H9 (cell line): ENCODE measurements around the gene SSH3. TPM values are rescaled to one million over a fixed set of nuclear protein-coding genes. Genes with fewer than 3 reads are reported as not detected.
A peak's percentile ranks its signal among the peaks of the same experiment; 100 is the strongest.

Experiments
- DNase-seq: peaks from one replicate; pipeline ENCODE4 v3.0.0-alpha.2; 2017
- H2AFZ ChIP-seq: one replicate; pipeline ENCODE4 v1.6.1; 2013; ENCODE audit warnings: mild to moderate bottlenecking, low read length, control low read depth, moderate library complexity
- H2AK5ac ChIP-seq: 2 replicates; pipeline ENCODE4 v1.6.1; 2013; ENCODE audit warnings: low read length, control low read depth, mixed read lengths; ENCODE audit not compliant: insufficient read length
- H2BK120ac ChIP-seq: one replicate; pipeline ENCODE4 v1.6.1; 2013; ENCODE audit warnings: low read depth, mild to moderate bottlenecking, low read length, control low read depth, inconsistent platforms; ENCODE audit not compliant: poor library complexity, severe bottlenecking
- H2BK12ac ChIP-seq: 2 replicates; pipeline ENCODE4 v1.6.1; 2013; ENCODE audit warnings: low read length, control low read depth, mixed read lengths, low read depth; ENCODE audit not compliant: insufficient read length
- H2BK15ac ChIP-seq: 2 replicates; pipeline ENCODE4 v1.6.1; 2013; ENCODE audit warnings: low read depth, low read length, control low read depth
- H2BK20ac ChIP-seq: one replicate; pipeline ENCODE4 v1.6.1; 2013; ENCODE audit warnings: low read depth, mild to moderate bottlenecking, low read length, control low read depth, inconsistent platforms; ENCODE audit not compliant: poor library complexity, severe bottlenecking
- H2BK5ac ChIP-seq: 2 replicates; pipeline ENCODE4 v1.6.1; 2013; ENCODE audit warnings: low read length, control low read depth, mixed read lengths; ENCODE audit not compliant: insufficient read length
- H3K14ac ChIP-seq: 2 replicates; pipeline ENCODE4 v1.6.1; 2013; ENCODE audit warnings: low read length, control low read depth; ENCODE audit not compliant: insufficient read depth
- H3K18ac ChIP-seq: 2 replicates; pipeline ENCODE4 v1.6.1; 2013; ENCODE audit warnings: low read depth, mild to moderate bottlenecking, mixed read lengths, low read length, control low read depth; ENCODE audit not compliant: insufficient read length
- H3K23ac ChIP-seq: 2 replicates; pipeline ENCODE4 v1.6.1; 2013; ENCODE audit warnings: low read length, control low read depth, mixed read lengths, low read depth; ENCODE audit not compliant: insufficient read length
- H3K23me2 ChIP-seq: 2 replicates; pipeline ENCODE4 v1.6.1; 2013; ENCODE audit warnings: low read depth, mild to moderate bottlenecking, mixed read lengths, low read length, control low read depth; ENCODE audit not compliant: insufficient read length, poor library complexity, severe bottlenecking
- H3K27ac ChIP-seq: 2 replicates; pipeline ENCODE4 v1.5.1; 2013; ENCODE audit warnings: low read length, control low read depth, mixed read lengths, low read depth; ENCODE audit not compliant: insufficient read length
- H3K27me3 ChIP-seq: 2 replicates; pipeline ENCODE4 v1.6.1; 2013; ENCODE audit warnings: low read length, control low read depth, inconsistent platforms; ENCODE audit not compliant: insufficient read depth
- H3K4ac ChIP-seq: 2 replicates; pipeline ENCODE4 v1.6.1; 2013; ENCODE audit warnings: low read depth, mild to moderate bottlenecking, control low read depth, inconsistent platforms, low read length, moderate library complexity
- H3K4me1 ChIP-seq: 2 replicates; pipeline ENCODE4 v1.6.1; 2013; ENCODE audit warnings: low read length, control low read depth, inconsistent platforms; ENCODE audit not compliant: insufficient read depth
- H3K4me2 ChIP-seq: 2 replicates; pipeline ENCODE4 v1.6.1; 2013; ENCODE audit warnings: low read length, control low read depth, mixed read lengths; ENCODE audit not compliant: insufficient read length, insufficient read depth
- H3K56ac ChIP-seq: 2 replicates; pipeline ENCODE4 v1.6.1; 2013; ENCODE audit warnings: low read depth, mild to moderate bottlenecking, mixed read lengths, low read length, control low read depth; ENCODE audit not compliant: insufficient read length
- H3K79me1 ChIP-seq: 2 replicates; pipeline ENCODE4 v1.6.1; 2013; ENCODE audit warnings: low read depth, mild to moderate bottlenecking, moderate library complexity, low read length, control low read depth, inconsistent platforms; ENCODE audit not compliant: insufficient read depth, poor library complexity, severe bottlenecking
- H3K79me2 ChIP-seq: 2 replicates; pipeline ENCODE4 v1.6.1; 2013; ENCODE audit warnings: low read length, control low read depth, inconsistent platforms; ENCODE audit not compliant: insufficient read depth
- H3K9ac ChIP-seq: 2 replicates; pipeline ENCODE4 v1.6.1; 2013; ENCODE audit warnings: low read length, control low read depth, mixed read lengths; ENCODE audit not compliant: insufficient read length; ENCODE audit errors: extremely low read depth
- H3K9me3 ChIP-seq: one replicate; pipeline ENCODE4 v1.6.1; 2013; ENCODE audit warnings: low read depth, low read length, inconsistent platforms; ENCODE audit not compliant: control insufficient read depth
- H3T11ph ChIP-seq: one replicate; pipeline ENCODE4 v1.6.1; 2013; ENCODE audit warnings: mild to moderate bottlenecking, low read length, control low read depth, inconsistent platforms
- H4K20me1 ChIP-seq: one replicate; pipeline ENCODE4 v1.6.1; 2013; ENCODE audit not compliant: control insufficient read depth, insufficient read length, insufficient read depth
- H4K5ac ChIP-seq: 2 replicates; pipeline ENCODE4 v1.6.1; 2013; ENCODE audit warnings: low read depth, mild to moderate bottlenecking, mixed read lengths, low read length, control low read depth; ENCODE audit not compliant: insufficient read length
- H4K8ac ChIP-seq: replicated peaks from 2 replicates; pipeline ENCODE4 v1.6.1; 2013; ENCODE audit warnings: low read length, control low read depth, mixed read lengths, low read depth; ENCODE audit not compliant: insufficient read length
- H4K91ac ChIP-seq: 2 replicates; pipeline ENCODE4 v1.6.1; 2013; ENCODE audit warnings: low read depth, mild to moderate bottlenecking, moderate library complexity, mixed read lengths, low read length, control low read depth; ENCODE audit not compliant: insufficient read length
- H3K27ac Mint-ChIP-seq, 3 experiments: 2 replicates in 2 of 3; 3 replicates in 1 of 3; pipeline ENCODE4 v1.8.0; 2020 to 2021; ENCODE audit warnings: mixed read lengths in 3 of 3, mild to moderate bottlenecking in 1 of 3, moderate library complexity in 1 of 3
- H3K27me3 Mint-ChIP-seq: 2 replicates; pipeline ENCODE4 v1.8.0; 2021; ENCODE audit warnings: low read depth, mild to moderate bottlenecking, moderate library complexity, mixed read lengths
- H3K36me3 Mint-ChIP-seq, 3 experiments: 2 replicates in 2 of 3; 3 replicates in 1 of 3; pipeline ENCODE4 v1.8.0; 2020 to 2021; ENCODE audit warnings: low read depth in 3 of 3, mixed read lengths in 3 of 3; ENCODE audit not compliant: insufficient read depth in 1 of 3
- H3K4me1 Mint-ChIP-seq, 2 experiments: 2 replicates each; pipeline ENCODE4 v1.8.0; 2020; ENCODE audit warnings: mixed read lengths in 2 of 2
- H3K4me3 Mint-ChIP-seq, 2 experiments: 2 replicates in 1 of 2; 3 replicates in 1 of 2; pipeline ENCODE4 v1.8.0; 2020 to 2021; ENCODE audit warnings: mild to moderate bottlenecking in 2 of 2, mixed read lengths in 2 of 2, moderate library complexity in 1 of 2
- H3K9me3 Mint-ChIP-seq, 2 experiments: 2 replicates in 1 of 2; 3 replicates in 1 of 2; pipeline ENCODE4 v1.8.0; 2020; ENCODE audit warnings: mild to moderate bottlenecking in 2 of 2, mixed read lengths in 2 of 2, moderate library complexity in 1 of 2
- CTCF ChIP-seq: fragments of 200-600 bp; sonication (generic); conservative IDR thresholded peaks from 3 replicates; pipeline ENCODE4 v1.8.0; 2021; ENCODE audit warnings: antibody characterized with exemption, mild to moderate bottlenecking
- WGBS: extraction: QIAGEN DNeasy Blood & Tissue Kit; methylation state at CpG from one replicate; pipeline ENCODE4 v1.1.7; 2013; ENCODE audit warnings: missing lambda C conversion rate, low lambda C conversion rate, mixed read lengths; ENCODE audit not compliant: insufficient read length; ENCODE audit errors: extremely low coverage; 5-methylcytosine and 5-hydroxymethylcytosine counted together
- total RNA-seq: library from RNA; stranded (reverse); gene quantifications from 2 replicates; pipeline ENCODE4 v1.2.1, GENCODE V29; 2021

The SSH3 gene
- total RNA-seq, 1 experiment from 2014 or later, result 42.2 TPM

- no peak overlapping the region for H3K14ac ChIP-seq
- no peaks in the 10 kb centered on the region for H3K23me2 ChIP-seq
- DNase-seq, result no peak
- no peak overlapping the region for H3K23ac ChIP-seq
- no peaks in the 10 kb centered on the region for H4K20me1 ChIP-seq
- H3K79me2 ChIP-seq, result no peaks in the 10 kb centered on the region
- no peak overlapping the region for H2BK120ac ChIP-seq
- H3K4me1 ChIP-seq, result no peaks in the 10 kb centered on the region
- no peak overlapping the region for H2BK20ac ChIP-seq
- Mint-ChIP-seq H3K27me3 (no peaks in the 10 kb centered on the region), H3K9me3 (no peaks in the 10 kb centered on the region), H3K27ac (peak overlapping the region in 2 of 3 experiments; percentile 3 to 9; a peak in 3 of 7 replicates), H3K4me3 (no peak overlapping the region), H3K4me1 (no peaks in the 10 kb centered on the region), H3K36me3 (peaks cover 58 to 86% (median 80%) of the 10 kb centered on the region in 3 experiments; a peak in 6 of 7 replicates)
- H3K9ac ChIP-seq, result no peak overlapping the region
- H3K27ac ChIP-seq, result no peak overlapping the region
- no peak overlapping the region for H2AK5ac ChIP-seq
- no peak overlapping the region for H3K56ac ChIP-seq
- no peak overlapping the region for H4K91ac ChIP-seq
- no peaks in the 10 kb centered on the region for H3K79me1 ChIP-seq
- no peak overlapping the region for H4K5ac ChIP-seq
- H3K4ac ChIP-seq, result no peak overlapping the region
- no peak overlapping the region for H2BK12ac ChIP-seq
- no peak overlapping the region for H3K18ac ChIP-seq
- H2BK5ac ChIP-seq, result no peak overlapping the region
- H2AFZ ChIP-seq, result no peak overlapping the region
- H3T11ph ChIP-seq, result no peak overlapping the region
- H3K27me3 ChIP-seq, result no peaks in the 10 kb centered on the region
- no peak overlapping the region for H4K8ac ChIP-seq
- TF ChIP-seq CTCF, result no peak
- no peak overlapping the region for H3K4me2 ChIP-seq
- no CpG with 5 or more reads among the region's 14 CpGs for WGBS
- no peak overlapping the region for H2BK15ac ChIP-seq
- H3K9me3 ChIP-seq, result no peaks in the 10 kb centered on the region
These were observed 49.3 kb upstream of the SSH3 start for GRCh38 chr11:67253872-67254624.
